ENCODE data around the gene TRUB1.

TRUB1 gene

DNA sequence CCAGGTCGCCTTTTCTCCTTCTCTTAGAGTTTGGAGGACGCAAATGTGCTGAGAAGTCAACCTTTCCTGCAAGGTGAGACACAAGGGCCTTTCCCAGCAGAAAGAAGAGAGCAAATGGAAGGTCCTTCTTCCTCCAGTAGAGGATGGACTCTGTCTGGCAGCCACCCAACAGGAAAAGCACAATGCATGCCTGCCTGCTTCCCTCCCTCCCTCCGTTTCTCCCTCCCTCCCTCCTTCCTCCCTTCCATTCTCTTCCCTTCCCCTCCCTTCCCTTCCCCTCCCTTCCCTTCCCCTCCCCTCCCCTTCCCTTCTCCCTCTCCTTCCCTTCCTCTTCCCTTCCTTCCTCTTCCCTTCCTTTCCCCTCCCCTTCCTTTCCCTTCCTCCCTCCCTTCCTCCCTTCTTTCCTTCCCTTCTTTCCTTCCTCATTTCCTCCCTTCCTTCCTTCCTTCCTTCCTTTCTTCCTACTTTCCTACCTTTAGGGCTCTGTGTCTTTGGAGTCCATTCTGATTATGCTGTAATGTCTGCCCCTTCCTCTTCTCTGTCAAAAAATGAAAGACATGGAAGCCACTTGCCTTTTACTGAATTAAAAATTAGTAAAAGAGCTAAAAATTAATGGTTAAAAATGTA lies 66.4 kb downstream of the TRUB1 start:
- no peak for DNase-seq (ENCODE audit: extremely low spot score)
- TF ChIP-seq, protein P1, sequence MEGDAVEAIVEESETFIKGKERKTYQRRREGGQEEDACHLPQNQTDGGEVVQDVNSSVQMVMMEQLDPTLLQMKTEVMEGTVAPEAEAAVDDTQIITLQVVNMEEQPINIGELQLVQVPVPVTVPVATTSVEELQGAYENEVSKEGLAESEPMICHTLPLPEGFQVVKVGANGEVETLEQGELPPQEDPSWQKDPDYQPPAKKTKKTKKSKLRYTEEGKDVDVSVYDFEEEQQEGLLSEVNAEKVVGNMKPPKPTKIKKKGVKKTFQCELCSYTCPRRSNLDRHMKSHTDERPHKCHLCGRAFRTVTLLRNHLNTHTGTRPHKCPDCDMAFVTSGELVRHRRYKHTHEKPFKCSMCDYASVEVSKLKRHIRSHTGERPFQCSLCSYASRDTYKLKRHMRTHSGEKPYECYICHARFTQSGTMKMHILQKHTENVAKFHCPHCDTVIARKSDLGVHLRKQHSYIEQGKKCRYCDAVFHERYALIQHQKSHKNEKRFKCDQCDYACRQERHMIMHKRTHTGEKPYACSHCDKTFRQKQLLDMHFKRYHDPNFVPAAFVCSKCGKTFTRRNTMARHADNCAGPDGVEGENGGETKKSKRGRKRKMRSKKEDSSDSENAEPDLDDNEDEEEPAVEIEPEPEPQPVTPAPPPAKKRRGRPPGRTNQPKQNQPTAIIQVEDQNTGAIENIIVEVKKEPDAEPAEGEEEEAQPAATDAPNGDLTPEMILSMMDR (IDR thresholded peaks at IDR 0.05; ENCODE audit: control extremely low read depth, extremely low read depth, low read depth, missing control alignments): no peak
- ChIA-PET POLR2A (no interaction called here), CTCF (interaction anchor here (1.5 kb wide), 2 partner anchors 9 to 14 kb away, joined by 3 to 5 read pairs; no protein-coding TSS in a partner anchor)

DNA sequence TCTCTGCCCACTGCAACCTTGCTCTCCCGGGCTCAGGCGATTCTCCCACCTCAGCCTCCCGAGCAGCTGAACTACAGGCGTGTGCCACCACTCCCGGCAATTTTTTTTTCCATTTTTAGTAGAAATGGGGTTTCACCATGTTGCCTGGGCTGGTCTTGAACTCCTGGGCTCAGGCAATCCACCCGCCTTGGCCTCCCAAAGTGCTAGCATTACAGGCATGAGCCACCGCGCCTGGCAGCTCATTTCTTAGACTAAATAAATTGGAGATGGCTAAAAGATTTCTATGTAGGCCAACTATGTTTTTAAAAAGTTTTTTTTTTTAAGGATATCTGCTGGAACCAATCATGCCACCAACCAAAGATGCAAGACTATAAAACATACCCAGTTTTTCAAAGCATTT lies 67.8 kb downstream of the TRUB1 start:
- no peak for DNase-seq (ENCODE audit: extremely low spot score)
- ChIA-PET POLR2A (no interaction called here), CTCF (interaction anchor here (0.7 to 1.6 kb wide), 5 partner anchors 9 to 124 kb away, joined by 3 to 4 read pairs (median 3); no protein-coding TSS in a partner anchor)

DNA sequence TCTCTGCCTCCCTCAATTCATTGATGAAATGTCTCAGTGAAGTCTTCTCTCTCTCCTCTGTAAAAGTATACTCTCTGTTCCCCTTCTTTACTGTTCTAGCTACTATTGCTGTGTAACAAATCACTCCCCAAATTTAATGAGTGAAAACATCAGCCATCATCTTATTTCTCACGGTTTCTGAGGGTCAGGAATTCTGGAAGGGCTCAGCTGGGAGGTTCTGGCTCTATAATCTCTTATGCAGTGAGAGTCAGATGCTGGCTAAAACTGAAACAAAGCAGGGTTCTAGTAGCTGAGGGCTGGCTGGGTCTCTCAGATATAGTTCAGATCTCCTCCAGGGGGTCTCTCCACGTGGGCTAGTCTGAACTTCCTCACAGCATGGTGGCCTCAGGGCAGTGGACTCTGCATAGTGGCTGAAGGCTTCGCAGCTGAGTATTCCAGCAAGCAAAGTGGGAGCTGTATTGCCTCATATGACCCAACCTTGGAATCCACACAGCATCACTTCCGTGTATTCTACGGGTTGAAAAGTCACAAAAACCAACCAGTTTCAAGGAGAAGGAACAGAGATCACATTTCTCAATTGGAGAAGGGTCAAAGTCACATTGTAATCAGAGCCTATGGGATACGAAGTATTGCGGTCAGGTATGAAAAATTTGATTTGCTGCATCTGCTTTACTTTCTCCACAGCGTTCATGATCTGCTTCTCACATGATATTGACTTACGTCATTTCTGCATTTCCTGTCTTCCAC lies 80.4 kb downstream of the TRUB1 start:
- CTCF ChIA-PET: interaction anchor here (1.2 to 1.6 kb wide), 3 partner anchors 12 to 139 kb away, joined by 3 to 4 read pairs (median 3); no protein-coding TSS in a partner anchor

More for the DNA sequence above, 67.8 kb downstream of the TRUB1 start:
- TF ChIP-seq, protein P1 (IDR thresholded peaks at IDR 0.05; ENCODE audit: control extremely low read depth, extremely low read depth, low read depth, missing control alignments): no peak

DNA sequence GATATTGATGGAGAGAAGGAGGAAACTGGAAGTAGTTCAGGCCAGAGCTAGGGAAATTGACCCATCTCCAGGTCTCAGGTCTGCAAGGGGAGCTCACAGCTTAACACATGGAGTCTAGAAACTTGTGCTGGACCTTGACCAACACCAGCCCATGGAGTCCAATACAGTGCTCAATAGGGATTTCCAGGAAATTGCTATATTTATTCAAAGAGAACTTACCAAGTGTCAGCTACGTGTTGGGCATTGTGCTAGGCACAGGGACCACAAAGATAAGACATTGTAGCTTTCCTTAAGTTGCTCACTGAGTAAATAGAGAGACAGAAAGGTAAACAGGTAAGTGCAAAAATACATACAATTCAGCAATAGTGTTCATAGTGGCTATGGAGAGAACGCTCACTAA lies 82.5 kb downstream of the TRUB1 start:
- POLR2A ChIA-PET: no interaction called here
- no peak for DNase-seq (ENCODE audit: extremely low spot score)
- CTCF ChIA-PET: interaction anchor here (1.1 to 1.5 kb wide), 4 partner anchors 10 to 23 kb away, joined by 3 to 4 read pairs (median 4); no protein-coding TSS in a partner anchor

More for the DNA sequence above, 80.4 kb downstream of the TRUB1 start:
- POLR2A ChIA-PET: no interaction called here
- TF ChIP-seq, protein P1 (IDR thresholded peaks at IDR 0.05; ENCODE audit: control extremely low read depth, extremely low read depth, low read depth, missing control alignments): no peak
- no peak for DNase-seq (ENCODE audit: extremely low spot score)

DNA sequence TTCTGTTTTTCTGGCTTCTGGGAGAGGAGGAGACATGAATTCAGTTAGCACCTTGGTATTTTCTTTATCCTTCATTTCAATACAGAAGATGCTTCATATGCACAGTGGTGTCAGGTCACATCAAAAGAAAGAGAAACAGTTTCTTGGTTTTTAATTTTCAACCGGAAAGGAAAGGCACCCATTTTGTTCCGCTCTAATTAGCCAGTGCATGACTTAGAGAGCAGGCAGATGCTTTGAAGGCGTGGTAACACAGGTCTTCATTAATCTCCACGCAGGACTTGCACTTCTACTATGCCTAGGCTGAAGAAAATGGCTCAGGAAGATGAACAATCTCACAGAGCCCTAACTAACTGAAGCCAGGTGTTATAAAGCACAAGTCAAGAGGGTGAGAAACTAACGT lies 84.7 kb downstream of the TRUB1 start:
- ChIA-PET POLR2A (no interaction called here), CTCF (interaction anchor here (1.0 kb wide), 1 partner anchor 17 kb away, joined by 3 read pairs; no protein-coding TSS in a partner anchor)
- DNase-seq (ENCODE audit: extremely low spot score): no peak
- TF ChIP-seq, protein P1 (IDR thresholded peaks at IDR 0.05; ENCODE audit: control extremely low read depth, extremely low read depth, low read depth, missing control alignments): no peak

More for the DNA sequence above, 82.5 kb downstream of the TRUB1 start:
- TF ChIP-seq, protein P1 (IDR thresholded peaks at IDR 0.05; ENCODE audit: control extremely low read depth, extremely low read depth, low read depth, missing control alignments): no peak

DNA sequence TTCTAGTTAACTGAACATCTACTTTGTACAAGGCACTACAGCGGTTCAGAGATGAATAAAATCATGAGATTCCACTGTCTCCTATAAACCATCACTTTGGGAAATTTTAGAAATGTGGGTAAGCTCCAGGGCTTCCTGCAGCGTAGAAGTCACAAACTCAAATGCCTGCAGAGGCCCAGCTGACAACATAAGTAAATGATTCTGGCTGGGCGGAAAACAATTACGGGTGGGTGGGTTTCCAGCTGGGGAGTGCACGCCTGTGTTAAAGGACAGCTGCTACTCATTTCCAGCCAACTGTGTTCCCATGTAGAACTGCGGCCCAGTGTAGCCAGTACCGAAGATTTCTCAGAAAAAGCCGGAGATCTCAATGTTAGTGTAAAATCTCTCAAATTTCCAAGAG lies 85.7 kb downstream of the TRUB1 start:
- POLR2A ChIA-PET: no interaction called here
- DNase-seq (ENCODE audit: extremely low spot score): no peak
- CTCF ChIA-PET: no interaction called here
- TF ChIP-seq, protein P1 (IDR thresholded peaks at IDR 0.05; ENCODE audit: control extremely low read depth, extremely low read depth, low read depth, missing control alignments): no peak
